GM19372 (cell line): Measurements from ENCODE around the gene MYH9.

Experiments
- ATAC-seq: cut with Tn5 transposase; IDR thresholded peaks from one replicate; pipeline ENCODE4 v1.9.1; 2021; ENCODE audit warnings: mild to moderate bottlenecking, low read depth, moderate library complexity; ENCODE audit not compliant: unreplicated experiment

Gene MYH9

DNA sequence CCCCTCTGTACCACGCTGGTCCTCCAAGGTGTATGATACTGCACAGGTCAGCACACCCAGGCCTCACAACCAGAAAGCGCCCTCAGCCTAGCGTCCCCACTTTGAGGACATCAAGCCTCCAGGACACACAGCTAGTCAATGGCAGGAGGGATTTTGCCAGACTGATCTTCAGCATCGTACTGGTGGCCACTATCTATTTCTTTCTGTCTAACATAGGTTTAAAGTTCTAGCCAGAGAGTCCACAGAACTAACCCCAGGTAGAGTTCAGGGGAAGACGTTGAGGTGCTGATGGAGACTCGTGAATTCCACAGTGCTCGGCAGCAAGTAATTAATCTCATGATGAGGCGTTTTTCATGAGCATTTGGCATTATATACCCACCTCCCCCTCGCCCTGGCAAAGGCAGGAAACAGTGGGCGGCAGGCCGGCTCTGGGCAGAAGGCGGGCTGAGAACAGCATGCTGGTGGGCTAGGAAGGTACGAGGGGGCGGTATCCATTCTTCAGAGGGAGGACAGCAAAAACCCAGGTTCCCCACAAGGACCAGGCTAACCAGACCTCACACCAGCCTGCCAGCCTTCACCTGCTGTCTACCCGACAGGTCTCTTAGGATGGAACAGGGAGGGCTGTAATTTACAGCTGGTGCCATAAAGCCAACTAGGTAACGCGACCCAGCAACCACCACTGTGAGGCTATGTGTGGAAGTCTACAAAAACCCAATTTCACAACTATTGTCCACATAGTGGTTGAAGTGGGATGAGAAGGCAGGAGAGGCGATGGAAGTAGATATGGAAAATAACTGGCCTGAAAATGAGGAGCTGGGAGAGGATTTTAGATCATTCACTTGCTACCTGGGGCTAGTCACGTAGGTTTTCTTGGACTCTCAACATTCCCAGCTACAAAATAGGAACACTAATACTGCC lies 18.5 kb downstream of the MYH9 start:
- no peak for ATAC-seq

DNA sequence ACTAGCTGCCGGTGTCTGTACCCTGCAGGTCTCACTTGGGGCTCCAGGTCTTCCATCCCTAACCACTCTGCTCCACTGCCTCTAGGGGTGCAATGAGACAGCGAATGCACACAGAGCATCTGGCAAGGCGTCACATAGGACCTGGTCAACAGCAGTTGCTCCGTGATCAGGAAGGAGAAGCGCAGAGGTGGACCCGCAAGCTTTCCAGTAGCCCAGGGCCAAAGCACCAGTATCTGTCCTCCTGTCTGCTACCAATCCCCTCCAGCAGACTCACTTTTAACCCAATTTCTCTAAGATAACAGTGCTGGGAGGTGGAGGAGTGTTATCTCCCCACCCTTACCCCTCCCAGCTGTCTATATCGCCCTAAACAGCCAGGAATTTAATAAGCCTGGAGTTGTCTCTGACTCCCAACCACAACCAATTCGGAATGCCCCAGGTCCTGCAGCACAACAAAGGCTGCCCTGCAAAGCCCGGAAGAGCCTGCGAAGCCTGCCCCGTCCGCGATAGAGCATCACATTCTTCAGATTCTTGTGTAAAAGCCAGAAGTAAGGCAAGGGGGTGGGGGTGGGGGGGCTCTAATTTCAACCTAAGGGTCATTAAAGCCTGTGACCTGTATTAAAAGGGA lies 19.3 kb downstream of the MYH9 start:
- ATAC-seq: no peak

- no peak for ATAC-seq
These were observed 20.3 kb downstream of the MYH9 start for GRCh38 chr22:36367479-36367878.

DNA sequence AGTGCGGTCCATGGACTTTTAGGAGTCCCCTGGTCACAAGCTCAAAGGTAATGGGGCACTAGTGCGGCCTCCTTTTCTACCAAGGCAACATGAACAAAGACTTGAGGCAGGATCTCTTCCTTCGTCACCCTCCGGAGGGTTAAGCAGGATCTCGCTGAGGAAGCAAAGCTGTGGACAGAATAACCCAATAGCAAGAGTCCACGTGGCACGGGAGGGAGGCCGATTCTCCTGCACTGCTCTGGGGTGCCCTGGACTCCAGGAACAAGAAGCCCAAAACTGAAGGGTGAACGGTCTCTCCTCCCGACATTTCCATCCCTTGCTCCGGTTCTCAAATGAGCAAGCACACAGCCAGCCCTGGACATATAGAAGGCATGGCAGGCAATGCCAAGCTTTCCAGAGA lies 20.7 kb downstream of the MYH9 start:
- ATAC-seq: no peak

GRCh38 chr22:36366291-36366708 lies 21.5 kb downstream of the MYH9 start:
- no peak for ATAC-seq

DNA sequence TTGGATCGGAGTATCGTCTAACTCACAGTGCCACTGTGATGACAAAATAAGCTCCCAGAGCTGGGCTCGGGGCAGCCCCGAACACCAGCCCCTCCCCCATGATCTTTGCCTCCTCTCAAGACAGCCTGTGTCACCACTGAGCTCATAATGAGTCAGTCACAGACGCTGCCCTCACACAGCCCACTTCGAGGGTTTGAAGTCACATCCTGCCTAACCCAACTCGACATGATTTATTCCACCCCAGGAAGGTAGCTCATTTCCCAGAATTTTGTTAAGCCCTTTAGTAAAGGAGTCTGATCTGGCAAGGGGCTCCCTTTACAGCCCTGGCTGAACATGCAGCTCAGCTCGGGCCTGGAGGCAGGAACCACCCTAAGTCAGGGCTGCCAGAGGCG lies 22.8 kb downstream of the MYH9 start:
- no peak for ATAC-seq

DNA sequence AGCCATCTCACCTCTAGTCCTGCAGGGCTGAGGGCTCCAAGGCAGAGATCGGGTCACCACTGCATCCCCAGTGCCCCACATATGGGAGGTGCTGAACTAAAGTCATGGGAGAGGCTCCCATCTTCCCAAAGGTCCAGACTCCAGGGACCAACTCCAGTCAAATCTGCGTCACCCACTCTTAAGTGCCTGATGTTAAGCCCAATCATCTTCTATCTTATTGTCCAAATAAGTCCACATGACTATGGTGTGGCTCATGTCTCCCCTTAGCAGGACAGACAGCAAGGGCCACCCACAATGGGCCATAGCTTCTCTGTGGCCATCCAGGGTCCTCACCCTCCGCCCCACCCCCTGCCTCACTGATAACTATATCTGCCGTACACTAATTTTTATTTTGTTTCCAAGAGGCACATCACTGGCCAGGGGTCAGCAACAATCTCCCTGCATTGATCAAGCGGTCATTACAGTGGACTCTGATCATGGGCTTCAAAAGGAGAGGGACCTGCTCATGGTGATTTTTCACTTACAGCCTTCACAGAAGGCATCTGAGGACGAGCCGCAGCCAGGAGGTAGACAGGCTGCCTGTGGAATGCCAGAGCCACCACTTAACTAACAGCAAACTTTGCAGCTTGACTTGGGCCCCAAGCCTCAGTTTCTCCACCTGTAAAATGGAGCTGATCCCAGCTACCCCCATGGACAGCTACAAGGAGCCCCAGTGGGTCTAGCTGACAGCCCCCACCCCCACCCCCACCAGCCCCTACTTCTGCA lies 23.3 kb downstream of the MYH9 start:
- ATAC-seq: no peak

DNA sequence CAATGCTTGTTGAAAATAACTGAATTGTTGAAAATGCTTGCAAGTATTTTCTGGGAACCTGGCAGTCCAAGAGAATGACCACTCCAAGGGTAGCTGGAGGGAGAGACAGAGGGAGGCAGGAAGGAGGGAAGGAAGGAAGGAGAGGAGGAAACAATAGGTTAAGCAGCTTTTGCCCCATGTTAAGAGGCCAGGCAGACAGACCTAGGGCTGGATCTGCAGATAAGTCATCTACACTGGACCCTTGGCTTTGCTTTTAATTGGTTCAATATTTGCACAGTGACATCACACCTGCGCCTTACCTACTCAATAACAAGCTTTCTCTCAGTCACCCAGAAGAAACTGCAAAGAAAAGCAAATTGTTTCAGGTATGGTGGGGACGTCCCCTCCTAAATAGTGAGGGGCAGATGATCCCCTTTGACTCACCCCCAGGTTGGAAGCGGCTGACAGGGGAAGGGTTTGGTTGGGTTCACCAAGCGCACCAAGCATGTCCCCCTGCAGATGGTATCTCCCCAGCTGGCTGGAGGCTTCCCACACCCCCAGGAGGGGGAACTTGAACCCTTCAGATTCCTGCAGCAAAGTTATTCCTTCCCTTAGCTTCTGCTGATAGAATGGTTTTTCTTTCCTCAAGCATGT lies 24.3 kb downstream of the MYH9 start:
- no peak for ATAC-seq

- ATAC-seq: no peak
These were observed 24.8 kb downstream of the MYH9 start for GRCh38 chr22:36362932-36363331.

DNA sequence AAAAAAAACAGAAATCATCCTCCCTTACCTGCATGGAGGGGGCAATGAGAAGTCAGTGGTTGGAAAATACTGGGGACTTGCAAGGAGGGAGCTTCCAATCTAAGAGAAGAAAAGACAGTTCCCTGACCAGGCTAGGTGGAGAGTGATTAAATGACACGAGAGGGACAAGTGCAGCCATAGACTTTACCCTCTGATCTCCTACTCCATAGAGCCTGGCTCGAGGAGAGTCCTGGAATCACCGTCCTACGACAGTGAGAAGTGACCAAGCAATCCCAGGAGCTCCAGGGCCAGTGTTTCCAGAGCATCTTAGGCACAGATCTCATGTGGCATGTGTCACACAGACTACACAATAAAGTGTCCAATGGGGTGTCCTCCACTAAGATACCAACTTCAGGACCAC lies 25.7 kb downstream of the MYH9 start:
- ATAC-seq: no peak

- ATAC-seq: no peak
These were observed 26.8 kb downstream of the MYH9 start for GRCh38 chr22:36360871-36361383.

DNA sequence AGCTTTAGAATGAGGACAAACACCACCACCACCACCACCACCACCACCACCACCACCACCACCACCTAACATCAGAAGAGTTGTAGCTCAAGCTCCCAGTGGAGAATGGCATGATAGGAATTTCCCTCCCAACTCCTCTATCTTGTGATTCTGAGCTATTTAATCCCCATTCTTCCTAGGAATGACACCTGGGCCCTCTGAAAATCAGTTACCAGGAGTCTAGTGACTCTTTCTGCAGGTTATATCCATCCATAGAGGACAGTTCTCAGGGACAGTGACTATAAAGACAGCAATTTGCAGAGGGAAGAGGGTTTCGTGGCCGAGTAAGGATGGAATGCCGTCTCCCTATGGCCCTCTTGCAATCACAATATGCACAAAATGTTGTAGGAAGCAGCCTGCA lies 27.8 kb downstream of the MYH9 start:
- ATAC-seq: no peak

DNA sequence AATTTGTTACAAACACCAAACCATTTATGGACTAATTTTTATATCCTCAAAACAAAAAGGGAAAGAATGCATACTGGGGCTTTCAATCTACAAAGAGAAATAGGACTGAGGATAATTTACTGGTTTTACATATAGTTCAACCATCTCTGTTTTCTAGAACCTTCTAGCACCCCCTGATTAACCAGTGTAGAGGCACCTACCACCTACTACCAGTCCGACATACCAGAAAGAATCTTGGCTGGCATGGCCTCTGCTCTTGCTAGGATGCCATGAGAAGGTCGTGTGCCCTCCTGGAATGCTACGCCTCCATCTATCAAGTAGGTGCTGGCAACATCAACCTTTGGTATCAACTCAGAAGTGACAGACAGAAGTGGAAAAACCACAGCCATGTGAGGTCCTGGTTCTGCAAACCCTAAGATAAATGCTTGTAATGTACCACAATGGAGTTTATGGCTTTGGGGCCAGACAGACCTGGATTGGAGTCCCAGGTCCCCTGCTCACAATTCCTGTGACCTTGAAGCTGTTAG lies 28.2 kb downstream of the MYH9 start:
- ATAC-seq: no peak

DNA sequence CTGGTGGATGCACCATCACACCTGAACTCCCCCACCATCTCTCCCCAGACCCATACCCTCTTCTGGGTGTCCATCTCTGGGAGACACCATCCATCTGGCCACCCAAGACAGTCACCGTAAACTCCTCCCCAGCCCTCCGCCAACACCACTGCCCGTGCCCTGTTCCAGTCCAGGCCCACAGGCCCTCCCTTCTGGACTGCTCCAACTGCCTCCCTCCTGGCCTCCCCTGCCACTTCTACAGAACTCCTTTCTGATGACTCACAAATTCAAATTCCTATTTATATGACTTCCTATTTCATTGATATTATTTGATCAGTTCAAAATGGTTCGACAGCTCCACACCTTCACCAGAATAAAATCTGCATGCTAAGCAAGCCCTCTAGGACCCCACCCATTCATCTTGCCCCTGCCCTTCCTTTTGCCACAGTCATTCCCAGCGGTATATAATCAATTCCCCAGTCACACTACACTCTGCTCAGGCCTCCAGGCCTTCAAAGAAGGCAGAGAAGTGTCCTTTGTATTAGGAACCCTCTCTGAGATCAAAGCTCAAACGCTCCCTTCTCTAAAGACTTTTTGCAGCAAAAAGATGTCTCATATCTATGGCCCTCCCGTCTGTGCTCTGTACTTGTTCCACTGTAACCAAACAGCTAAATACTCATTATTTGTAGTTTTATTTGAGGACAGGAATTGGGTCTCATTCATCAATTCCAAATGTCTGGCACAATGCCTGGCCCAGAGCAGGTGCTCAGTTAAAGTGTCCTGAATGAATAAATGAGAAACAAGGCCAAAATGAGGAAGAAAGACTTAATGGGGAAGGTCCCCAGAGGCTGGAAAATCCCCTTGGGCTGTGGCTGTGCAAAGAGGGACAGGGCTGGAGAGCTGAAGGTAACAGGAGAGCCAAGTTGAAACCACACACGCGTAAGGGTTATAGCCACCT lies 29.0 kb downstream of the MYH9 start:
- ATAC-seq: no peak

DNA sequence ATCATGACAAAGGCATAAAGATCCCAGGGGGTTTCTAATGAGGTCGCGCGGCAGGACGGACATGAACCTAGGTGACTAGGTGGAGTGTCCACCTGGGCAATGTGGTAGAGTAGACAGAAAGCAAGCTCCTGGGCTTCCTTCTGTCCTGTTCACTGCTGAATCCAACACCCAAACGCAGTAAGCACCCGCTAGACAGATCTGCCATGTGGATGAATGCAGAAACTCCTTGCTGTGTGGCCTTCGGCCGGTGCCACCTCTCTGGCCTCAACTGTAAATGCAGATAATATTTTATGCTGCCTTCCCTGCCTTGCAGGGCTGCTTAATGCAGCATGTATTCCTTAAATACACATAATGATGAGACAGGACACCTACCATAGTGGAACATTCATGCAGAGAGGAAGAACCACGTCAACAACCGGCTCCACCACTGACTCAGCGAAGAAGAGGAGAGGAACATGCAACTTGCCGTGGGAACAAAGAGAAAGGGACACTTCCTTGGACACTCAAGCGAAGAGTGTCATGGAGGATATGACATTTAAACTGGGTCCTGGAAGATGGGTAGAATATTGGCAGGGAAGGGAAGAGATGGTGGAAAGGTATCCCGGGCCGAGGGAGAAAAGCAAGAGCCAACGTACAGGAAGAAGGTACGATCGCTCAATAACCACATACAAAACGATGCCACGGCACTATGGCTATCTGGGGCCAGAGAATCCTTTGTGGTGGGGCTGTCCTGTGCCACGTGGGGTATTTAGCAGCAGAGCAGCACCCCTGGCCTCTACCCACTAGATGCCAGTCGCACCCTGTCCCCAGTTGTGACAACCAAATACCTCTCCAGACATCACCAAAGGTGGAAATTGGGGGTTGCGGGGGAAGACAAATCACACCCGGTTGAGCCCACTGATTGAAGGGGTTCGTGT lies 30.8 kb downstream of the MYH9 start:
- ATAC-seq: no peak

- ATAC-seq: no peak
These were observed 31.9 kb downstream of the MYH9 start for GRCh38 chr22:36355894-36356293.

- no peak for ATAC-seq
These were observed 32.4 kb downstream of the MYH9 start for GRCh38 chr22:36355362-36355761.

DNA sequence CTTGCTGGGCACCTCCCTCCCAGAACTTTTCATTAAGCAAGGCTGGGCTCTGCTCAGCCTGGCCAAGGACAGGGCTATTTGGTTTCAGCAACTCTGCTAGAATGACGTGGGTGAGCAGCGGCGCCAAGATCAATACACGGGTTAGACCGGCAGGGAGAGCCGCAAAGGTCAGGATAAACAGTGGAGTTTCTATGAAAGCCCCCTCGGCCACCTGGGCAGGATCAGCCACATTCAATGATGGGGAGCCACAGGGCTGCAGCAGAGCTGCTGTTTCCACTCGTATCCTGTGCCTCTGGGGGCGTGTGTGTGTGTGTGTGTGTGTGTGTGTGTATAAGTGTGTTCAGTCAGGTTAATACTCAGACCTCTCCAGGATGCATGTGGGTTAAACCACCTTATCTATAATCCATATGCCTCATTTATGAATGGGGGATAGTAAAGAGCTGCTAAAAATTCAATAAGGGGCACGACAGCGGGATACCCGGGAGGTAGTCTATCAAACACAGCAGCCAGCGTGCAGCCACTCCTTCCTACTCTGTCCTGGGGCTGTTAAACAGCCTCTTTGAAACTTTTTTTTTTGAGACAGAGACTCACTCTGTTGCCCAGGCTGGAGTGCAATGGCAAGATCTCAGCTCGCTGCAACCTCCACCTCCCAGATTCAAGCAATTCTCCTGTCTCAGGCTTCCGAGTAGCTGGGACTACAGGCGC lies 34.8 kb downstream of the MYH9 start:
- ATAC-seq: no peak
